Hematopoietic multipotent progenitor cell treated with erythropoietin and hydrocortisone succinate and interleukin-3 and kit ligand, for 17 days (in vitro differentiated cells): ENCODE results near the gene EDN2.

Experiments
- DNase-seq: peaks from one replicate; pipeline ENCODE4 v3.0.0-alpha.2; 2015; ENCODE audit warnings: low spot score

EDN2 gene

DNA sequence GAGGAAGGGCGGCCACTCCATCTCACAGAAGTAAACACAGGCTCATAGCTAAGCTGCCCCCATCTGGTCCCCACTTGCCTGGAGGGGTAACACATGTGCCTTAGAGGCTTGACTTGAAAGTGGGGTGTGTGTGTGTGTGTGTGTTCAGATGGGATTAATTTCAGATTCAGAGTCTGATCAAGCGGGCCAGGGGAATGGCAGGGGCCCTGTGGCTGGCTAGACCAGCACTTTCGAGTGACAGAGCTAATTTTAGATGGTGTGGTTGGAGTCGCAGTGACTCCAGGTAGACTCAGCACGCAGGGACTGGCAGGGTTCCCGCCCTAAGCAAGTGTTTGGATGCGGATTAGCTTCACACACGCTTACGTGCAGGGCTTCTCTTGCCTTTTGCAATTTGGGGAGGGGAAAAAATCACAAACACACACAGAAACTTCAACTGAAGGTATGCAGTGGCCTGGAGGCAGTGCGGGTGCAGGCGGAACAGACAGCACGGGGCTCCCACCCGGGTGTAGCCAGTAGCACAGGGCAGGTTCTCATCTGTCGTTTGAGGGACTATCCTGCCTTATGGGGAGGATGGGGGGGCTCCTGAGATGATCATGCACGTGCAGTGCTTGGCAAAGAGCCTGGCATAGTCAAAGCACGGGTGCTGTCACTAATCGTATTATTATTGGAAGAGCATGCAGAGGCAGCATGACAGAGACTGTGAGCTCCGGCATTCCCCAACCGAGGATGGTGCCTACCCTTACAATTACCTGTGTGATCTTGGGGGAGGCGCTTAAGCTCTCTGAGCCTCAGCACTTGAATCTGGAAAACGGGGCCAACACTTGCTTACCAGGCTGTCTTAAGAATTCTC lies 1.3 kb downstream of the EDN2 start:
- no peak for DNase-seq

DNA sequence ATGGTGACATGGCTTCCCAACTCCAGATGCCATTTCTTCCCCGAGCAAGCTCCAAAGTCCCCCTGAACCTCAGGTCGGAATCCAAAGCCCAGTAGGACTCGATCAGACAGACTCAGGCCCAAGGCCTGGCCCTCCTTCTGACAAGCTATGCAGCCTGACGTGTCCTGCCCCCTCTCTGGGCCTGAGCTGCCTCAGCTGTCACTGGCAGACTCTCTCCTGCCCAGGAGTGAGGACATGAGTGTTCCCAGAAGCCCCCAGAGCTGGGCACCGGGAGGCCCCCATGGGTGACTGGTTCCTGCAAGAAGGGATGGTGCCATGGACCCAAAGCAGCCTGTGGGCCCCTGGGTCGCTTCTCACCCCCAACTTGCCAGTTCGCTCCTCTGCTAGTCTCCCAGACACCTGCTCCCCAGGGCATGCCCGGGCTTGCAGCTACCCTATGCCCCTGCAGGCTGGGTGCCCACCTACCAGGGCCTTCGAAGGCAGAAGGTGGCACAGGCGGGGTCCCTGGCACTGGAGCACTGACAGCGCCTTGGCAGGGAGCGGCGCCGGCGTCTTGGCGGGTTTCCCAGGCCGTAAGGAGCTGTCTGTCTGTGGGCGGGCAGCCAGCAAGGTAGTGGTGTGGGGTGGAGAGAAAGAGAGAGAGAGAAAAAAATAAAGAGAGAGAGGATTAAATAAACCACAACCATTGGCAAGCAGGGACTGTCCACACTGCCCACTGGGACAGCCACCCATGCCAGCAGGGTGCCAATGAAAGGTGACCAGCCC lies 2.3 kb downstream of the EDN2 start:
- no peak for DNase-seq

DNA sequence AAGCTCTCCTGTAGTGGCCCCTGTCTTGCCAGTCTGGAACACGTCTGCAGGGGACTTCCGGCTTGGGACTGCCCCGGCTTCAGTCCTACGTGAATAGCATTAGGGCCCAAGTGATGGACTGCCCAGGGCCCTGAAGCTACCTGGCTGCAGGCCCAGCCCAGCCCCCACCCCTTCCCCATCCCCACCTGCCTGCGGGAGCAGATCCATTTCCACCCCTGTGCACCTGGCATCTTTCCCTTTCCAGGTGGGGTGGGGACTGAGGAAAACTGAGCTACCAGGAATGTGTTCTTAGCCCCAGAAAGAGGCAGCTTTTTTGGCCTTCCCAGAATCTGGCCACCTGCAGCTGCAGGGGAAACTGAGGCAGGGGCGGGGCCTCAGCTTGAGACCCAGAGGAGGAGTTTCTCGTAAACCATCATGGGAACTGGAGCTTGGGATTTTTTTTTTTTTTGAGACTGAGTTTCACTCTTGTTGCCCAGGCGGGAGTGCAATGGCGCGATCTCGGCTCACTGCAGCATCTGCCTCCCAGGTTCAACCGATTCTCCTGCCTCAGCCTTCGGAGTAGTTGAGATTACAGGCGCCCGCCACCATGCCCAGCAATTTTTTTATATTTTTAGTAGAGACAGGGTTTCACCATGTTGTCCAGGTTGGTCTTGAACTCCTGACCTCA lies 3.2 kb downstream of the EDN2 start:
- no peak for DNase-seq

DNA sequence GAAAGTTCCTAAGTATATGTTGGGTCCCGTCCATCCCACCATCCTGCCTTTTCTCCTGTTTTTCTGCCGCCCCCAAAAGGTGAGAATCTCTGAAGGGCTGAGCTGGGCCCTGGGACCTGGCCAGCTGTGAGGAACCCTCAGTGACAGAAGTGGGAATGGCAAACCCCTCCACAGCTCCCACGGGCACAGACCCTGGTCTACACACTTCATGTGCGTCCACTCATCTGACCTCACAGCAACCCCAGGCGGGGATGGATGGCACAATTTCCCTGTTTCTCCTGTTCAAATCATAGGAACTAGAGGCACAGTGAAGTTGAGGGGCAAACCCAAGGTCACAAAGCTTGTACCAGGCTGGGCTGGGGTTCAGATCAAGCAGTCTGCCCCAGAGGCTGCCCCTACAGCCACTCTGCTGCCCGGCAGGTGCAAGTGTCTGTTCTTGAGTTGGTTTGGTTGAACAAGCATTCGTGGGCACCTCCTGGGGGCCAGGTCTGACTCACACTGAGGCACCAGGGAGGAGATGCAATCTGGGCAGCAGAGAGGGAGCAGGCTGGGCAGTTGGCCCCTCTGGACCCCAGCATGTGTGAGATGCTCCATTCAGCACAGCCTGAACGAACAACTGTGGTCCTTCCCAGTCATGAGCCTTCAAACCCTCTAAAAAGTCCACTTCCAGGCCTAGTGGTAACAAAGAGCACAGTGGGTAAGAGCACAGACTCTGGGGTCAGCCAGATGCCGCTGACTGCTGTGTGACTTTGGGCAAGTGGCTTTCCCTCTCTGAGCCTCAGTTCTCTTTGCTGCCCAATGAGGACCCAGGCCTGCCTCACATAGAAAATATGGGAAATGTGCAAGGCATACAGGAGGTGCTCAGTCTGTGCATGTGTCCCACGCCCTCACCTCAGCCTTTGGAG lies 4.0 kb downstream of the EDN2 start:
- no peak for DNase-seq

DNA sequence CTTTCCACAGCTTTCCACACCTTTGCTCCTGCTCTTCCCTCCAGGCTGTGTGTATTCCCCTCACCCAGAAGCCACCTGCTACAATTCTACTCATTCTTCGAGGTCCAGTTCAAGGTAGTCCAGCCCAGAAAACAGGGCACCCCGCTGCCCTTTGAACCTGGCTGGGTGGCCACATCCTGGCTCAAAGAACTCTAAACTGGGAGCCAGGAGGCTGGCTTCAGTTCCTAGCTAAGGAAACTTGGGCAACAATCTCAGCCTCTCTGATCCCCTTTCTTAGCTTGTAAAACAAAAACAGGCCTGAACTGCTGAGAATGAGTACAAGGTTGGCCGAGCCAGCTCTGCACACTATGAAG lies 4.7 kb downstream of the EDN2 start:
- no peak for DNase-seq

DNA sequence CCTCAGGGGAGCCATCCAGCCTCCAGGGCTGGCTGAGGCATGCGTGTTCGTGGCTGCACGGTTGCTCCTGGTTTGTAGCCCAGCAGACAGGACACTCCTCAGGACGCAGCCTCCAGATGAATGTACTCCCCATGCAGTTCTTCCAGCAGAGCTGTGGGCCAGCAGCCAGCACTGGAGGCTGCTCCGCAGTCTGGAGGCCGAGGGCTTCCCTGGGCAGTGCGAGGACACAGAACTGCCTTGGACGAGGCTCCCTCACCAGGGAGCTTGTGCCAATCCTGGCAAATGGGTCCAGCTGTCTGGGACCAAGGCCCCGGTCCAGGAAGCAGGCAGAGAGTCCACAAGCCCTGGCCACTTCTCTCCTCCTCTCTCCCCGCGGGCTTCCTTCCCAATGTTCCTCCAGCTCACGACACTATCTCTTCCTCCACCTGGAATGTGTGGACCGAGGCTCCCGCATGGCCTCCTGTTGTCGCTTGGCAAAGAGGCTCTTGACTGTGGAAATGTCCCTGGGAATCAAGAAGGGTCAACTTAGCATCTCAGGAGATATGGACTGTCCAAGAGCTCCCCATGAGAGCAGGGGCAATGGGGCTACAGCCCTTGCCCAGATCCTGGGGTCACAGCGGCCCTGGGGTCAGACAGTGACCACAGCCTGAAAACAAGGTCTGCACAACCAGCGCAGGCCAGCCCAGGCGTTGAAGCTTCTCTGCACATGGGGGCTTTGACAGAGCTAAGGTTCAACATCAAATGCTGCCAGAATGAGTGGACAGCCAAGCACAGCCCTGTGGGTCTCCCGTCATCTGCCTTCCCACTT lies 5.3 kb downstream of the EDN2 start:
- DNase-seq, result no peak

DNA sequence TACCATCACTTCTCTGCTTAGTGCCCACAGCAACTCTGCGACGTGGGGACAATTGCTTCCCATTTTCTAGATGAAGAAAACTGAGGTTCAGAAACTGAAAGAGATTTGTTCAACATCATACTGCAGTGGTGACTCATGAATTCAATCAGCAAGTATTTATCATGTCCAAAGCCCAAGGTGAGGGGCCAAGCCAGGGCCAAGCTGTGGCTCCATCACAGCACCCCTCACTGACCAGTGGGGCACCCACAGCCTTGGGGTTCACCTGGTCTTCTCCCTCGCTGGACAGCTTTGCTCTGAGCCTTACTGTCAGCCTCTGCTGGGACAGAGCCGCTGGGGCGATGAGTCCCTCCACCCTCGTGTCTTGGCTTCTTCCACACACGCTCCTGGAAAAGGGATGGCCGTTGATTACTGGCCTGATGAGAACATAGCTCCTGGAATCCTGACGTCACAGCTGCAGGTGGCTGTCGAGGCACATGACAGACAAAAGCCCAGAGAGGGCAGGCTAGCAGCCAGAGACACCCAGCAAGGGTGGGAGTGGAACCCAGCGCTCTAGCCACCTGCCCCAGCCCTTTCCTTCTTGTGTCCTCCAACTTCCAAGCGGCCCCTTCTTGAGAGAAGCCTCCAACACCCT lies 6.2 kb downstream of the EDN2 start:
- no peak for DNase-seq

DNA sequence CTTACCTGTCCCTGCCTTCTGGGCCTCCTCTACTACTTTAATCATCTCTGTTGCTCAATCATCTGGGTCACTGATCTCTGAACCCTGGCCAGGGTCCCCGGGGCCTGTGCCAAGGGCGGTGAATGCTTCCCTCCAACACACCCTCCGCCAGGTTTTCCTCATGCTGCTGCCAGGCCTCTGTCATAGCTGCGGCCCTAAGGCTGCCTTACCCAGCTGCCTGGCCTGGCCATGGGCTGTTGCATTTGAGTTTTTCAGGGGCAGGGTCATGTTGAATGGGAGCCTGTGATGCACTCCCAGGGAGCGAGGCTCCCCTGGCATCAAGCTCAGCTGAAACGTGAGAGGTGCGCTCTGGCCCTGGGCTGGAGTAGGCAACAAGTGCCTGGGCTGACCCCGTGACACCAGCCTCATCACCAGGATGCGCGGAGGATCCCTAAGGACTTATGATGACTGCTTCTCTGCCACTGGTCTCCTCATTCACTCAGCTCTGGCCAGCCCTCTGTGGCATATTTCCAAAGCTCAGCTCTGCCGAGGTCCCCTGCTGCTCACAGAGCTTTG lies 7.6 kb downstream of the EDN2 start:
- no peak for DNase-seq

DNA sequence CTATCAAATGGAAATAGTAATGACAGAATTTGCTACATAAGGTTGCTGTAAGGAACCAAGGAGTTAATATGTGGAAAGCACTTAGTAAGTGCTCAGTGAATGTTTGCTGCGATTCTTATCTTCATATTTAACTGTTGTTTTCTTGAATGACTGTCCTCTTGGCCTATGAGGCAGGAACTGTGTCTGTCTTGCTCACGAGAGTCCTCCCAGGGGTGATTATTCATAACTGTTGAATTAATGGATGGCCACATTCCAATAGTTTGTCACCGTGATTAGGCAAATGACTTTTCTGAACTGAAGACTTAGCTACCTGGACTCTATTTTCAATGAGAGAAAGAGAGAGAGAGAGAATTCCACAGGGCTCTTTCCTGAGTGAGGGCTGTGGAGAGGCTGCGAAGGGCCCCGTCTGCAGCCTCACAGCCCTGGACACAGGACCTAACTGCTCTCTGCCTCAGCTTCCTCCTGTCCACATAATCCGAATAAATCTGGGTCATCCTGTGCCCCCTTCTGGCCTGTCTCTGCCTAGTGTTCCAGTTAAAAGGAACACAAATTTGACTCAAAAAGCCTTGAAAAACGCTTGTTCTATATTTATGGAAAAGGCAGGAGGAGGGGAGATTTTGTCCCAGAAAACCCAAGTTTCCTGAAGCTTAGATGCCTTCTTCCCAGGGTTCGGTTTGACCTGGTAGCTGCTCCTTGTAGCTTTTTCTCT lies 8.5 kb downstream of the EDN2 start:
- DNase-seq, result no peak

DNA sequence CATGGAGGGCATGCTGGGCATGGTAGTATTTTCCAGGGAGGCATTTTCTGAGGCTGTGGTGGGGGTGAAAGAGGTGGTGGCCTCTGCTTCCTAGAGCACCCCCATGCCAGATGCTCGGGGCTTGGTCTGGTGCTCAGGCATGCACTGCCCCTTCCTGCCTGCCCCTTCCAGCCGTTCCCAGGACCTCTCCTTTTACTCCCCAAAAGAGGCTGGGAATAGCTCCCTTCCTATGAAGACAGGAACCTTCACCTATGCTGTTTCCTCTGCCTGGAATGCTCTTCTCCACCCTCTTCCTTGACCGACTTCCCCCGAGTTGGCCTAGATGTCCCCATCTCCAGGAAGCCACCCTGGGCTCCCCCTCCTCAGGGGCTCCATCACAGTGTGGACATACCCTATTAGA lies 9.1 kb downstream of the EDN2 start:
- no peak for DNase-seq

DNA sequence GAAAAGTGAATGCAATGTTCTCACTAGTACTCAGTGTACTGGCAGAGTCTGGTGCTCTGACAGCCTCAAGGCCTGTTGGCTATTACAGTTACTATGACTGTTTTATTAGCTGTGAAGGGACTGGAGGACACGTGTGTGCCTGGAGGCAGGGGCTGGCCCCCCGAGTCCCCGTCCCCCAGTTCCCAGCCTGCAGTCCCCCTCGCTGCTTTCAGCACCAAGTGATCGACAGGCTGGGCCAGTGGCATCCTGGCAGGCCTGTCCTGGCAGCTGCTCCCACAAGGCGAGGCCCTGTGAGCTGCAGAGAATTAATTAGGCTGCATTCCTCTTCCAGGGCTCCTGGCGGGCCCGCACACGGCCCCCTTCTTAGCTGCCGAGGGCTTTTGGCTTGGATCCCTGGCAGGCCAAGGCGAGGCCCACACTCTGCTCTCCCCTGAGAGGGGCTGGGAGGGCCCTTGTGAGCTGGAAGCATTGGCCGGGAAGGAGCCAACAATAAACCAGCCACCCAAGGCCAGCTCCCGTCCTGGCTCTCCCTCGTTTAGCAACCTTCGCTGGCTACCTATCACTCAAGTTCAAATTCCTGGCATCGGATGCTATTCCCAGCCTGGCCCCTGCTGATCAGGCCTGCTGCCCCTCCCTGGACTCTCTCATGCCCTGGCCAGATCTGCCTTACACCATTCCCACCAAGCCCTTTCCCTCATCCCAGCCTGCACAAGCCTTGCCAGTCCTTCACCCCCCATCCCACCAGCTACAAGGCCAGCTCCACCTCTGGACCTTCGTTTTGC lies 9.8 kb downstream of the EDN2 start:
- no peak for DNase-seq

DNA sequence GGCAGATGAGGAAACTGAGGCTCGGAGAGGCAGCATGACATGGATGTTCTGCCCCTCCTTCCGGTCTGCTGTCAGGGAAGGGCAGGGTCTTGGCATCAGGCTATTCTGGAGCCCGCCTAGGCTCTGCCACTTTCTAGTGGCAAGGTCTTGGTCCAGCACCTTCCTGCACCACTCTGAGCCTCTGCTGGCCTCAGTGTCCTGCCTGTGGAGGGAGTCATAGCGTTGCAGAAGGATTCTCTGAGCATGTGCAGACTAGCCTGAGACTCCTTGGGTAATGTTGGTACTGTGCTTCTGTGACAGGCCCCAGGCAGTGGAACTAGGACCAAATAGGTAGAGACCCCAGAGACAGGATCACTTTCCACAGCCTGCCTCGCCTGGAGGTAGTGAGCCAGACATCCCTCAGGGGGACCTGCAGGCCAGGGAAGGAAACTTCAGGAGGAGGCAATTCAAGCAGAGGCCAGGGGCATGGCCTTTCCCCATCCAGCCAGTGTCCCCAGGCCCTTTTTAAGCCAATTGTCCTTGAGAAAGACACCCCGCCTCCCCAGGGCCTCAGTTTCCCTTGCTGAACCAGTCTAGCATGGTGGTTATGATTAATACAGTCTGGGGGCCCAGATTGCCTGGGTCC lies 10.6 kb downstream of the EDN2 start:
- DNase-seq, result no peak

DNA sequence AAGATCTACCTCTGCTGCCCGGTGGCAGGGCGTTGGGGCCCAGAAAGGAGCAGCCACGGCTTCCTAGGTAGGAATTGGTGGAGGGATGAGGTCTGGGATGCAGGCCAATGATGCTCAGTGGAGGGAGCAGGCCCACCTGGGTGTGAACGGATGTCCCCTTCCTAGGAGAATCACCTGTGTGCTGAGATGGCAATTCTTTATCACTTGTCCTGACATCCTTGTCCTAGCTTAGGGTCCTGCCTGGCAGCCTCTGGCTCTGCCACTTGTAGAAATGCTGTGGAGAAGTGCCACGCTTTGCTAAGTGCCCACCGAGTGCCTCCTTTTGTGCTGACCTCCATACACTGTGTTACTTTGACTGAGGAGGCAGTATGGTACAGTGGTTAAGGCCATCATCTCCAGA lies 12.8 kb downstream of the EDN2 start:
- DNase-seq, result no peak

DNA sequence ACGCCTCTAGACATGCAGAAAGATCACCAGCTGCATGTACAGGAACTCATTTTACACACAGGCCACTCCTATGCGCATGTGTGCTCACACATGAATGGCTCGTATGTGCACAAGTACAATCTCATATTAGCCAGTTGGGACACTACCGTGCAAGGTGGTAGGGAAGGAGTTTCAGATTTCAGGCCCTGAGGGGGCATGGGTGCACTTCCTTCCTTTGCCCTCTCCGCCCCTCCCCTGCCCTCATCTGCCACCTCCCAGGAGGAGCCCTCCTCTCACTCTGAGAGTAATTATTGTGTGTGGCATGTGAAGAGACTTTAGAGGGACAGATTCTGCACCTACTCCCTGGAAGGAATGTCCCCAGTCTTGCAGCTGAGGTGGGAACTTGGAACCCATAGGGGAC lies 14.8 kb downstream of the EDN2 start:
- no peak for DNase-seq

DNA sequence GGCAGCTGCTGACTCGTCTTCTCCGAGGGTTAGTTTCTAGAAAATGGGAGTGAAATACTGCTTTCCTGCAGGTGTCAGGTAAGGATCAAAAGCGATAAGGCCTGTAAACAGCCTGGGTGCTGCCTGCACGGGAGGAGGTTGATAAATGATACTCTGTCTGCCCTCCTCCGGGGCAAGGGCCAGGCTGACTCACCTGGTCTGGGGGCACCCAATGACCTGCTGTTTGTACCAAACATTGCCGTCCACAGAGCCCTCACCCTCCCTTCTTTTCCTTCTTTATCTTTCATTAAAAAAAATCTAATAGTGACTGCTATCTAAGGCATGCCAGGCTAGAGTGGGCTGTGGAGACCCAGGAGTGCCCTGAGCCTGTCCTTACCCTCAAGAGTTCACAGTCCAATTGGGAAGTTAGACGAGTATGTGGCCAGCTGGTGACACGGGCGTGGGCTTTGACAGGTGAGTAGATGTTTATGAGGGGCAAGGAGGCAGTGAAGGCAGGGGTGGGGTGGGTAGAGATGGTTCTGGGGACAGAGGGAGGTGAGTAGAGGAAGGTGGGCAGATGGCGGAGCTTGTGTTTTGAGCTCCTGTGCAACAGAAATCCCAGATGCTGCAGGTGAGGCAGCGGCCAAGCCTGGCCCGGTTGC lies 16.2 kb downstream of the EDN2 start:
- DNase-seq, result no peak

DNA sequence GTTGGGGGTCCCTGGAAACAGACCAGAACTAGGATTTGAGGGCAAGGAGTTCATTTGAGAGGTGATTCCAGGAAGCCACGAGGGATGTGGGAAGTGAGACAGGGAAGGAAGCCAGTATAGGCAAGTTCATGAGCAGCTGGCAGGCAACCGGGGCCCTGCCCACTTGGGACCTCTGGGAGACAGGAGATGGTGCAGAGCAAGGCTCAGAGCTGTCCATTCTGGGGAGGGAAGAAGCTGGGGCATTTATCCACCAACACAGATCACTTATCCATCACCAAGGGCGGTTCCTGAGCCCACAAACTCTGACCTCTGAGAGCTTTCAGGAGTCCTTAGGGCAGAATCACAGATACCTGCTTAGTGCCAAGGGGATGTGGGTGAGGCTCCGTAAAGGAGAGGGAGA lies 16.8 kb downstream of the EDN2 start:
- DNase-seq, result no peak

DNA sequence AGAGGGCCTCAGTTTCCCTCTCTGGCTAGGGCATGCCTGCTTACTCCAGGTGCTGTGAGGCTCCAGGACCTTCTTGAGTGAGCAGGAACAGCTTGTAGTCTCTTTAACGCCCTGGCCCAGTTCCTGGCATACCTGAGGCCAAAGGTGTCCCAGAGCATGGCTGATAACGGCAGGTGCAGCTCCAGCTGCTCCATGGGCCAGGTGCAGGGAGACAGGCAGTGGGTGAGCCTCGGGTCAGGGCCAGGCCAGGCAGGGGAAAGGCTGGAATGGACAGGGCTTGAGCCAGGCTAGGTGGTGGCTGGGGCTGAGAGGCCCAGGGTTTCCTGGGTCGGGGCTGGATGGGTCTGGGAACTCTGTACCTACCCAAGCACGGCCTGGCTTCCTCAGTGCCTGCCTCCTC lies 18.3 kb downstream of the EDN2 start:
- DNase-seq, result no peak

DNA sequence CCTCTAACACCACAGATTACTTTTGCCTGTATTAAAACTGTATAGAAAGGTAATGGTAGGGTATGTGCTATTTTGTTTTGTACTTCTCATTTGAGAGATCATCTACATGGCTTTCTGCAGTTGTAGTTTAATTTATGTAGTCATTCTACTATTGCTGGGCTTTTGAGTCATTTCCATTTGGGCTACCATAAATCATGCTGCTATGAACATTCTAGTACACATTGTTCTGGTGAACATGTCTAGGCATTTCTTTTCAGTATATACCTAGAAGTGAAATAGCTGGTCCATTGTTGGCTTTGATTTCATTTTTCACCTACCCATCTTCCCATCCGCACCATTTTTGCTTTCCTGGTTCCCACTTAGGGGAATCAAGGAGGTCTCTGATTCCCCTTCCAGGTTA lies 18.7 kb downstream of the EDN2 start:
- DNase-seq, result no peak
